ENCODE data around the gene TYK2. TPM values are rescaled to one million over a fixed set of nuclear protein-coding genes. Genes with fewer than 3 reads are reported as not detected.

TYK2 gene
- polyA plus RNA-seq, 1 donor (not counting 4 experiments of a cell fraction or from before 2014, with no cell fraction given): 32.6 TPM

GRCh38 chr19:10422846-10423245 is 42.5 kb upstream of the TYK2 start:
- Histone ChIP-seq H3K9ac (ENCODE audit: control insufficient read depth, extremely low read depth, insufficient read depth, low read length) (no peak overlapping the region), H3K27me3 (ENCODE audit: control insufficient read depth, extremely low read depth, insufficient read depth, low read length) (peaks cover 73% of the 10 kb centered on the region)
- dilution Hi-C loops (cut with MboI; ENCODE audit: extremely low pct_ligation_motif_present, low sequenced_read_pairs): no loop called here

DNA sequence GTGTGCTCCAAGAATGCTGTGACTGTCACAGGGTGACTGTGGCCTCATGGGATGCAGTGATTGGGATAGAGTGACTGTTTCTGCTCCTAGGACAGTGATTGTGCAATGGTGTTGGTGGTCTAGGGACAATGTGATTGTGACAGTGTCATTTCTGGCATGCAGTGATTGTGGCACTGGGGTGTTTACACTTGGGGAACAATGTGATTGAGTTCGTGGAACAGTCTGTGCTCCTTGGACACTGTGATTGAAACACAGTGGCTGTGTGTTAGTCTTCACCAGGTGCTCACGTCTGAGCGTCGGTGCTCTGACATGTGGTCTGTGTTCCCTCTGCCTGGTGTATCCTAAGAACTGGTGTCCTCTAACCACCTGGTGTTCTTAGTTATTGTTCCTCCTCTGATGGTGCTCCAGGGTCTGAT is 41.7 kb upstream of the TYK2 start:
- Histone ChIP-seq H3K27ac (ENCODE audit: control insufficient read depth, insufficient read depth, low read length) (no peak overlapping the region), H3K9me1 (ENCODE audit: control insufficient read depth, extremely low read depth, insufficient read depth, low read length) (no peaks in the 10 kb centered on the region), H3K9me3 (ENCODE audit: control insufficient read depth, low read depth, low read length) (no peaks in the 10 kb centered on the region), H3K9ac (ENCODE audit: control insufficient read depth, extremely low read depth, insufficient read depth, low read length) (no peak overlapping the region), H2AFZ (ENCODE audit: control insufficient read depth, low read length) (no peak overlapping the region), H4K20me1 (ENCODE audit: control insufficient read depth, extremely low read depth, insufficient read depth, low read length) (no peaks in the 10 kb centered on the region), H3K4me2 (ENCODE audit: control insufficient read depth, extremely low read depth, insufficient read depth, low read depth, low read length) (no peak overlapping the region), H3K79me2 (ENCODE audit: control insufficient read depth, insufficient read depth, low read length) (no peaks in the 10 kb centered on the region), H3K4me3 (ENCODE audit: control insufficient read depth in 2 of 3, extremely low read depth in 1 of 3, insufficient read depth in 2 of 3, low read depth in 1 of 3, low read length in 3 of 3) (no peak overlapping the region), H3K27me3 (ENCODE audit: control insufficient read depth, extremely low read depth, insufficient read depth, low read length) (peaks cover 81% of the 10 kb centered on the region), H3K4me1 (ENCODE audit: control insufficient read depth, extremely low read depth, insufficient read depth, low read length) (peaks cover 35% of the 10 kb centered on the region), H3K36me3 (ENCODE audit: control insufficient read depth in 2 of 2, extremely low read depth in 1 of 2, insufficient read depth in 2 of 2, low read length in 2 of 2) (no peaks in the 10 kb centered on the region)
- dilution Hi-C loops (cut with MboI; ENCODE audit: extremely low pct_ligation_motif_present, low sequenced_read_pairs): no loop called here
- FAIRE-seq (no peak), DNase-seq (ENCODE audit: low read depth, low spot score) (no peak)
- no peak for TF ChIP-seq EZH2 (IDR thresholded peaks at IDR 0.05; ENCODE audit: low read length)
- TF ChIP-seq, protein P1, sequence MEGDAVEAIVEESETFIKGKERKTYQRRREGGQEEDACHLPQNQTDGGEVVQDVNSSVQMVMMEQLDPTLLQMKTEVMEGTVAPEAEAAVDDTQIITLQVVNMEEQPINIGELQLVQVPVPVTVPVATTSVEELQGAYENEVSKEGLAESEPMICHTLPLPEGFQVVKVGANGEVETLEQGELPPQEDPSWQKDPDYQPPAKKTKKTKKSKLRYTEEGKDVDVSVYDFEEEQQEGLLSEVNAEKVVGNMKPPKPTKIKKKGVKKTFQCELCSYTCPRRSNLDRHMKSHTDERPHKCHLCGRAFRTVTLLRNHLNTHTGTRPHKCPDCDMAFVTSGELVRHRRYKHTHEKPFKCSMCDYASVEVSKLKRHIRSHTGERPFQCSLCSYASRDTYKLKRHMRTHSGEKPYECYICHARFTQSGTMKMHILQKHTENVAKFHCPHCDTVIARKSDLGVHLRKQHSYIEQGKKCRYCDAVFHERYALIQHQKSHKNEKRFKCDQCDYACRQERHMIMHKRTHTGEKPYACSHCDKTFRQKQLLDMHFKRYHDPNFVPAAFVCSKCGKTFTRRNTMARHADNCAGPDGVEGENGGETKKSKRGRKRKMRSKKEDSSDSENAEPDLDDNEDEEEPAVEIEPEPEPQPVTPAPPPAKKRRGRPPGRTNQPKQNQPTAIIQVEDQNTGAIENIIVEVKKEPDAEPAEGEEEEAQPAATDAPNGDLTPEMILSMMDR (optimal IDR thresholded peaks at IDR 0.05 in 1 of 3, IDR thresholded peaks at IDR 0.05 in 1 of 3, conservative IDR thresholded peaks at IDR 0.05 in 1 of 3; ENCODE audit: extremely low read depth in 1 of 3, insufficient read depth in 2 of 3, low read length in 3 of 3): no peak

More at GRCh38 chr19:10422846-10423245, 42.5 kb upstream of the TYK2 start:
- Histone ChIP-seq H4K20me1 (ENCODE audit: control insufficient read depth, extremely low read depth, insufficient read depth, low read length) (no peaks in the 10 kb centered on the region), H2AFZ (ENCODE audit: control insufficient read depth, low read length) (no peak overlapping the region), H3K4me3 (ENCODE audit: control insufficient read depth in 2 of 3, extremely low read depth in 1 of 3, insufficient read depth in 2 of 3, low read depth in 1 of 3, low read length in 3 of 3) (no peak overlapping the region), H3K9me3 (ENCODE audit: control insufficient read depth, low read depth, low read length) (no peaks in the 10 kb centered on the region), H3K4me1 (ENCODE audit: control insufficient read depth, extremely low read depth, insufficient read depth, low read length) (peaks cover 28% of the 10 kb centered on the region), H3K79me2 (ENCODE audit: control insufficient read depth, insufficient read depth, low read length) (no peaks in the 10 kb centered on the region), H3K27ac (ENCODE audit: control insufficient read depth, insufficient read depth, low read length) (no peak overlapping the region), H3K9me1 (ENCODE audit: control insufficient read depth, extremely low read depth, insufficient read depth, low read length) (no peaks in the 10 kb centered on the region), H3K4me2 (ENCODE audit: control insufficient read depth, extremely low read depth, insufficient read depth, low read depth, low read length) (no peak overlapping the region), H3K36me3 (ENCODE audit: control insufficient read depth in 2 of 2, extremely low read depth in 1 of 2, insufficient read depth in 2 of 2, low read length in 2 of 2) (no peaks in the 10 kb centered on the region)
- TF ChIP-seq EZH2 (IDR thresholded peaks at IDR 0.05; ENCODE audit: low read length): no peak
- TF ChIP-seq, protein P1 (optimal IDR thresholded peaks at IDR 0.05 in 1 of 3, IDR thresholded peaks at IDR 0.05 in 1 of 3, conservative IDR thresholded peaks at IDR 0.05 in 1 of 3; ENCODE audit: extremely low read depth in 1 of 3, insufficient read depth in 2 of 3, low read length in 3 of 3): no peak
- no peak for FAIRE-seq
- no peak for DNase-seq (ENCODE audit: low read depth, low spot score)

Measured in keratinocyte (primary cell).